Ecto neural progenitor cell (in vitro differentiated cells): ENCODE data around the gene UQCRHL.
"Not testable (repeated sequence)": the region's sequence is repeated elsewhere in the genome, so short reads cannot be mapped to it uniquely, and the experiment has no call there.

ENCODE experiments used
- DNase-seq: peaks from one replicate; pipeline ENCODE4 v3.0.0-alpha.2; 2018; ENCODE audit warnings: low spot score

UQCRHL gene

DNA sequence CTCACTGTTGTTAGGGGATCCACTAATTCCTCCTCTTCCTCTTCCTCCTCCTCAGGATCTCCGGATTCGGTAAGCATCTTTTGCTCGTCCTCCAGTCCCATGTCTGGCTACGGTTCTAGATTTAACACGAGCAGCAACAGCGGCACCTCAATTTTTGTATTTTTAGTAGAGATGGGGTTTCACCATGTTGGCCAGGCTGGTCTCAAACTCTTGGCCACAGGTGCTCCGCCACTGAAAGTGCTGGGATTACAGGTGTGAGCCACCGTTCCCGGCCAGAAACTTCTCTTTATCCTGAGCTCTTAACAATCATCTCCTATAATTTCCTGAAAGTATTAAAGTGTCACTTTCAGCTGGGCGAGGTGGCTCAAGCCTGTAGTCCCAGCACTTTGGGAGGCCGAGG is at the start of gene UQCRHL:
Gene UQCRHL (minus strand): TSS at position 101 of the 400 bp plus-strand sequence. CDS start 0 bp downstream, at position 101.
- not testable (repeated sequence) for DNase-seq

DNA sequence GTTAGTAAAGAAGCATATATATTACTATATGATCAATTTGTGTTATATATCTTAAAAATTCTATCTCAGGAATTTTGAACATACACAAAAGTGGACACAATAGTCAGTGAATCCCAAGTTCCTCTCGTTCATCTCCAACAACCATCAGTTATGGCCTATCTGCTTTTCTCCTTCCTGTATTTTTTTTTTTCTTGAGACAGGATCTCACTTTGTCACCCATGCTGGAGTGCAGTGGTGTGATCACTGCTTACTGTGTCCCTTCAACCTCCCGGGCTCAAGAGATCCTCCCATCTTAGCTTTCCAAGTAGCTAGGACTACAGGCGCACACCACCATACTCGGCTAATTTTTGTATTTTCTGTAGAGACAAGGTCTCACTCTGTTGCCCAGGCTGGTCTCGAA is 49.4 kb upstream of the UQCRHL start:
- DNase-seq, result no peak

DNA sequence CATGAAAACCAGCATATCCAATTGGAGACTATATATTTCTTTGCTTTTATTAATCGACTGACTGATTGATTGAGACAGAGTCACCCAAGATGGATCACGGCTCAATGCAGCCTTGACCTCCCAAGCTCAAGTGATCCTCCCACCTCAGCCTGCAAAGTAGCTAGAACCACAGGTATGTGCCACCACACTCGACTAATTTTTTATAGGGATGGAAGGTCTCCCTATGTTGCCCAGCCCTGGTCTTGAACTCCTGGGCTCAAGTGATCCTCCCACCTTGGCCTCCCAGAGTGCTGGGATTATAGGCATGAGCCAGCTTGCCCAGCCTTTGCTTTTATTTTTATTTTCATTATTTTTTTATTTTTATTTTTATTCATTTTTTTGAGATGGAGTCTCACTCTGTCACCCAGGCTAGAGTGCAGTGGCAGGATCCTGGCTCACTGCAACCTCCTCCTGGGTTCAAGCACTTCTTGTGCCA is 45.4 kb upstream of the UQCRHL start:
- DNase-seq, result no peak

DNA sequence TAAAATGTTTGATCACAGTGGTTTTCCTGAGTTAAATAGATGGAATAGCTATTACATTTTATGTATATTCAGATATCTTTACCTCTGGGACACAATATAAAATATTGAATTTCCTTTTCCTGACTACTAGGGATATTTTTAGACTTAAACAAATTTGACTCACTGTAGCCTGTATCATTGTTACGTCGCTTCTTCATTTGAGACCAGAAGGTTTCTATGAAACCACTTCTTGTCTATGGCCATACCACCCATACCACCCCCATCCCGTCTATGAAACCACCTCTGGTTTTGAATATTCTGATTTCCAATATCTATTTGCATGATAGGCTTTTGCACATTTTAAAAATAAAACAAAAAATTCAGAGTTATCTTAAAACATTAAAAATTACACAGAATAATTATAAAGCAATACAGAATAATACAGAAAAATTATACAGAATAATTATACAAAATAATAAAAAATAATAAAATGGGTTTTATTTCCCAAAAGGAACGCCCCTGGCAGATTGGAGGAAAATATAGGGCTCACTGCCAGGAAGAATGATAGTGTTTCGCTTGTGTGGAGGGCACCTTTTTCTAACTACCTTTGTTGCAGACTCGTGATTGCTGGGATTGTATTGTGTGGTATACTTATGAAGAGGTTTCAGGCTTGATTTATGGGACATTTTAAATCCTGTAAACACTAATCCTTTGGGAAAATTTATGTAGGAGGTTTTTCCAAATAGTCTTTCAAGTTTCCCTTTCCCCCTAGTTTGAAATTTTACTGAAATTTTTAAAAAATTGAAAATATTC is 44.8 kb upstream of the UQCRHL start:
- DNase-seq, result no peak

DNA sequence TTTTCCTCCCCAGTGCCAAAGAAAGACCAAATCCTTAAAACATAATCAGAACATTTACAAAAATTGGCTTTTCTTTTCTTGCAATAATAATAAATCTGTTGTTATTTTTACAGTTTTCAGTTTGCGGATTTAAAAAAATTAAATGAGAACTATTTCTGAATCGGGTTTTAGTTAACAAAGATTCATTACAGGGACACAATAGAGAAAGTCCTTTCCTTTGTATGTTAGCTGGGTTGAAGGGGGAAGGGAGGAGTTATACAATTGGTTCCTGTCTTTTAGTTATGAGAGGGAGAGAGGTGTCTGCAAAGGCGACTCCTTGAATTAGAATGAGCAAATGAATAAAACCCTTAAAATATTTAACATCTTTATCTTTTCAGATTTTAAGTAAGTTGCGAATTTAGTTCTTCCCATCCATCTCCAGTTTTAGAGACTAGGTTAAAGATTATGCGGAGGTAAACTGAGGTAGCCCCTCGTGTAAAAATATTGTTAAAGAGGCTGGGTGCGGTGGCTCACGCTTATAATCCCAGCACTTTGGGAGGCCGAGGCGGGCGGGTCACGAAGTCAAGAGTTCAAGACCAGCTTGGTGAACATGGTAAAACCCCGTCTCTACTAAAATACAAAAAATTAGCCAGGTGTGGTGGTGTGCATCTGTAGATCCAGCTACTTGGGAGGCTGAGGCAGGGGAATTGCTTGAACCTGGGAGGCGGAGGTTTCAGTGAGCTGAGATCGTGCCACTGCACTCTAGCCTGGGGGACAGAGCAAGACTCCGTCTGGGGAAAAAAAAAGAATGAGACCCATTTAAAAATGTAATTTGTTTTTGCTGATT is 44.0 kb upstream of the UQCRHL start:
- no peak for DNase-seq

DNA sequence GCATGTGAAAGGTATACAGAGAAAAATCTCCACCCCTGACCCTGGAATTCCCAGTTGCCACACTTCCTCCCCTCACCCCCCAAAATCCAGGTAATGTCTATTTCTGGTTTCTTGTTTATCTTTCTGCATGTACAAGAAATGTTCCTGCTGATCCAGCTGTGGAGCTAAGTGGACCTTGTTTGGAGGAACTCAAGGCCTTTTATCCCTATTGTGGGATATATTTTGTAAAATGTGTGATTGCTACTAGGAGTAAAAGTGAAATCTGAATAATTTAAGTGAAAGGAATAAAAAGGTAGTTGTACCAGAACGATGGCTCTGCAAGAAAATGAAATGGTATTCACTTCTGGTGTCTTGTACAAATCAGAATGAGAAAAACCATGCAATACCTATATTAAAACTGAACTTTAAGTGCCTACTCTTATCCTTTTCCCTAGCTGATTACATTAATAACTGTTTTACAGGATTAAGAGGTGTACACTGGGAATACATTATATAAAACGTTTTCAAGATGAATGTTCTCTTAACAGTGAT is 43.1 kb upstream of the UQCRHL start:
- no peak for DNase-seq

DNA sequence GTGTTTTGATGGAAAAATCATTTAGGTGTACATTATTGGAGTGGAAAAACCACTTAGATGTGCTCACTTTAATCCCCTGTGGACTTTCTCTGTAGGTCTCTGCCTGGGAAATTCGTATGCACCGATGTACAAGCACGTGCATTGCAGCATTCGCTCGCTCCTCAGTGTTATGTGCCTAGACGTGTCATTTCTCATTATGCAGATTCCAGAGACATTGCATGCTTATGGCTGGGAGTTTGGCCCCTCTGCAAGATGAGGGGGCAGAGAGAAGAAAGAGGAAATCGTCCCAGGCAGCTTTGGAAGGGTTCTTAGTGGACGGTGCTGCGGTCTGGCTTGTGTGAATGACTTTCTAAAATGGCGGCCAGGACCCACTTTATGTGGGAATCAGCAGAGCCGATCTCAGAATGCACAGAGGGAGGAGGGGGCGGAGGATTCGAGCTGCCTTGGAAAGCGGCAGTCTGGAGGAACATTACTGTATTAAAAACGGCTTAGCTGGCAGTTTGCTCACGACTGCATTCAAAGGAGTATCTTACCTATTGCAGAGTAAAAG is 42.4 kb upstream of the UQCRHL start:
- peak; percentile 84 for DNase-seq

DNA sequence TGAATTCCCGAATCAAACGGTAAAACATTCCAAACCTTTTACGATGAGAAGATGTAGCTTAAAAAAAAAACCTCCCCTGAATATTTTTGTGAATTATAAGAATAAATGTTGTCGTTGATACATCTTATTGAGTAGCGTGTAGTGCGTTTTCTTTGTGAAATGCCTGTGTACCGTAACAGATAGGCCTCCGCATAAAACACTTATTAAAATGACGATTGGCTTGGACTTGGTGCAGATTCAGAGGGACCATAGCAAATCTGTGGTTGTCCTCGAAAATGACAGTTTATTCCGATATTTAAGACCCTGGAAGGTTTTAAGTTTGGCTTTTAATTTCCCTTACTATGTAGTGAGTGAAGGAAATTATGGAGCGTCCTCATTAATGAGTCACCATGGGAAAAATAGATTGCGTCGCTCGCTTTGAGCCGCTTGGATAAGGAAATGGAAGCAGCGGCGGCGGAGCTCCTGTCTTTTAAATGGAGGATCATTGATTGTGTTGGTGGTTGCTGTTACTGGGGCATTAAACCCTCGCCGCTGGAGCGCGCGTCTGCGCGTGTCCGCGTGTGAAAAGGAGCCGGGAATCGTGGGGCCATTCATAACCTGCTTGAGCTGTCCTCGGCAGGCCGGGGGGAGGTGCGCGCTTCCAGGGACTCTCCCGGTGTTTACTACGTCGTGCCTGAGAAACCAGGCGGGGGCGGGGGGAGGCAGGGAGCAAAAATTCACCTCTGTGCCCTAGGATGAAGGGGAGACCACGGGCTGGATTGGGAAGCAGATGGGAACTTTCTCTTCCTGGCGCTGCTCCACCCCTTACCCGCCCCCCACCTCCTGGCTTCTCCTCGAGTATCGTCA is 41.7 kb upstream of the UQCRHL start:
- peak; percentile 92 for DNase-seq

DNA sequence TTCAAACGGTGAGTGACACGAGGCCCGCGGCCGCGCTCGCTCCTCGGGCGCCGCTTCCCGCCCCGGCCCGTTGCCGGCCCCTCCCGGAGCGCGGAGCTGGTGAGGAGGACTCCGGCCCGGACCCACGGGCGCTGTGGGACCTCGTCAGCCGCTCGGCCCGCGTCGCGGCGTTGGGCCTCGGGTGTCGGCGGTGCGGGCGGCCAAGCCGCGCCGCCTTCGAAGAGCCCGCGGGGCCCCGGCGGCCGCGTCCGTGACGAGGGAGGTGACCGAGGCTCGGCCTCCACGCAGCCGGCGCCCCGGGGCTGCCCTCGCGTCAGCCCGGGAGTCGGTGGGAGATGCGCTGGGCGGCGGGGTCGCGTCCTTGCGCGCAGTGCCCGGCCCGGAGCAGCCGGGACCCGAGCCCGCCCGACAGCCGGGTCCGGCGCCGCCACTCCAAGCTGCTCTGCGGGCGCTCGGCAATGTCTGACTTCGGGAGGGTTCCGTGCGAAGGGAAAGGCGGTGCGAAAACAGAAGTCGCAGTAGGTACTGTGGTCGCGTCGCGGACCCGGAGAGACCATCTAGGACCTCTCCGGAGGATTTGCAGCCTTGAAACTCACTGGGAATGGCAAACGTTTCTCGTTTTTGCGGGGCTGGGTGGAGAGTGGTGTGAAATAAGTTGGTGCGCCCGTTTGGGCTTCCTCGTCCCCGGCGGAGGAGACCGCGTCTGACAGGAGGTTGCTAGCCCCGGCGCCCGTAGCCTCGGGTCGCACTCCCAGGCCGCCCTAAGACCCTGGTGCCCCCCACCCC is 40.9 kb upstream of the UQCRHL start:
- DNase-seq, result peak; percentile 56

DNA sequence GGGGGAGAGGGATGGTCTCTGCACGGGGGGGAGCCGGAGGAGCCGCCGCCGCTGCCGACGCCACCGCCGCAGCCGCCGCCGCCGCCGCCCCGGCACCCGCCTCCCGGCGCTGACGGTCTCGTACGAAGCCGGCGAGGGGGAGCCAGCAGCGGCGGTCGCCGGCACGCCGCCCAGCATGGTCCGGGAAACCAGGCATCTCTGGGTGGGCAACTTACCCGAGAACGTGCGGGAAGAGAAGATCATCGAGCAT is 40.4 kb upstream of the UQCRHL start:
- DNase-seq, result no peak

DNA sequence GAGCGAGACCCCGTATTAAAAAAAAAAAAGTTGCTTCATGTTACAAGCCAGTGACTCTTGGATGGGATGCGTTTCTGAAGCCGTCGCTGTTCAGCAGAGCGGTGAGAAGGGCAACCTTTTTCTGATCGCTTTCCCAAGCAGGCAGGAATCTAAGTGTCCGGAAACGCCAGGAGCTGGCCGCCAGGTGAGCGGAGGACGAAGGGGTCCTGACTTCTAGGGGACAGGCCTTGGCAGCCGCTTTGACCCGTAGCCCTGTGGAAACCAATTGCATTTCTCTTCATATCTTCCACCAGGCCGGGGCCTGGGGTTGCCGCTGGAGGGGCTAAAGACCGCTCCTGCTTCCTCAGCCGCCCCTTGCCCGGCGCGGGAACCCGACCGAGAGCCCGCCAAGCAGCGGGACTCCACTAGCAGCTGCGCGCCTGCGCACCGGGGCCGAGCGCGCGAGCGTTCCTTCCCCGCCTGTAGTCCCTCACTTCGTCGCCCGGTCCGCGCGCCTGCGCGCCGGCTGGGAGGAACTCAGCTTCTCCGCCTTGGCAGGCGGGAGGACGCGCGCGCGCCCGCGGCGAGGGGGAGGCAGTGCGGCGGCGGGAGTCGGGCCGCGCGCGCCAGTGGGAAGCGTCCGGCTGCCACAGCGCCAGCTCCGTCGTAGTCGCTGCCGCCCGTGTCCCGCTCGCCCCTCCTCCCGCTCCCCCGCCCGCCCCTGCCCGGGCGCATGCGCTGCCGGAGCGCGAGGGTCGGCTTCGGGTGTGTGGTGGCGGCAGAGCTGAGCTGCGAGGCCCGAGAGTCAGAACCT is 39.8 kb upstream of the UQCRHL start, which contains the start of gene SPEN:
Gene SPEN (plus strand): TSS at position 608 of the 793 bp plus-strand sequence. CDS start 361 bp downstream, outside the sequence.
- DNase-seq, result peak; percentile 98

DNA sequence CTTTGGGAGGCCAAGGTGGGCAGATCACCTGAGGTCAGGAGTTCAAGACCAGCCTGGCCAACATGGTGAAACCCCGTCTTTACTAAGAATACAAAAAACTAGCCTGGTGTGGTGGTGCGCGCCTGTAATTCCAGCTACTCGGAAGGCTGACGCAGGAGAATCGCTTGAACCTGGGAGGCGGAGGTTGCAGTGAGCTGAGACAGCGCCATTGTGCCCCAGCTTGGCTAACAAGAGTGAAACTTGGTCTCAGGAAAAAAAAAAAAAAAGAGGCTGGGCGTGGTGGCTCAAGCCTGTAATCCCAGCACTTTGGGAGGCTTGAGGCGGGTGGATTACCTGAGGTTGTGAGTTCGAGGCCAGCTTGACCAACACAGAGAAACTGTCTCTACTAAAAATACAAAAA is 38.6 kb upstream of the UQCRHL start:
- not testable (repeated sequence) for DNase-seq

DNA sequence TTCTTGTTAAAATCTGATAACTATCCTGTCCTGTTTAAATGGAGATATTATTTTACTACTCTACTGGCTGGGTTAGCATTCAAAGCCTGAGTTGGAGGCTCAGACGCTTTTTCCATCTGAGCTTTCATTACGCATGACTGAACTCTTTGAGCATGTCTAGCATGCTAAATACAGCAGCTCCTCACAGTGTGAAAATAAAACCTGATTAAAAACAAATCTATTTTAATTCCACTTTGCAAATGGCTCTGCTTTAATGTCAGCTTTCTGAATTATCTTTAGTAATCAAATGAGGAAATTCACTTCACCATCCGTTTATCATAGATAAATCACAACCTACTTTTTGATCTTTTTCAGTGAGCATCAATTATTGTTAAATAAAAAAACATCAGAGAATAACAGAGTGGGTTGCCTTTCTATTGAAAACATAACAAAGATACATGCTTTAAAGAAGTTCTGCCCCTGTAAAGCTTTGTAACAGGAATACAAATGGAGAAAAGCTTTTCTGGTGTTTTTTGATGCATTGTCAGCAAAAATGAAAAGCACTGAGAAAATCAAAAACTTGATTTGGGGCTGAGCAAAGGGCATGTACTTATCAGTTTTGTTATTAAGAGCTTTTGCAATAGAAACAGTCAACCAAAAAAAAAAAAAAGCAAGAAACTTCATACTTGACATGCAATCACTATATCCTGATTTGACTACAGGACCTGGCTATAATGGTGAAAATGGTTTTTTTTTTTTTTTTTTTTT is 36.5 kb upstream of the UQCRHL start:
- no peak for DNase-seq

DNA sequence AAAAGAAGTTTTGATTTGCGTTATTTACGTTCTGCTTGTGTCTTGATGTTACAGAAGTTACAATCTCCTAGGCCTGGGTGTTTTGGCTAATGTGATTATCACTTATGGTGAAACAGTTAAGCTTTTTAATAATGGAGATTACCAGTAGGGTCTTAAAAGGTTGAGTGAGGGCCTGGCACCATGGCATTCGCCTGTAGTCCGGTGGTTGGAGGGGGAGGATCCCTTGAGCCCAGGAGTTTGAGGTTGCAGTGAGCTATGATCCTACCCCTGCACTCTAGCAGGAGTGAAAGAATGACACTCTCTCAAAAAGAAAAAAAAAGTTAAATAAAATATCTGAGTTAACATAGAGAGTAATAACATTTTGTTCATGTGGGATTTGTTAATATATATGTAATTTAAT is 31.3 kb upstream of the UQCRHL start:
- DNase-seq, result no peak

DNA sequence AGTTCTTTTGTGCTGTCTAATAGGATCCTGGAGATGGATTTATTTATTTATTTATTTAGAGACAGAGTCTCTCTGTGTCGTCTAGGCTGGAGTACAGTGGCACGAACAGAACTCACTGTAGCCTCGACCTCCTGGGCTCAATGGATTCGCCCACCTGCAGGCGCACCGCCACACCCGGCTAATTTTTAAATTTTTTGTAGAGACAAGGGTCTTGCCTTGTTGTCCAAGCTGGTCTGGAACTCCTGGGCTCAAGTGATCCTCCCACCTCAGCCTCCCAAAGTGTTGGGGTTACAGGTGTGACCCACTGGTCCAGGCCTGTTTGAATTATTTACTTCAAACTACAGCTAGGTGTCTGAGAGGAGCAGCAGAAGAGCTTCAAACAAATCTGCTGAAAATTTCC is 30.5 kb upstream of the UQCRHL start:
- DNase-seq, result no peak

DNA sequence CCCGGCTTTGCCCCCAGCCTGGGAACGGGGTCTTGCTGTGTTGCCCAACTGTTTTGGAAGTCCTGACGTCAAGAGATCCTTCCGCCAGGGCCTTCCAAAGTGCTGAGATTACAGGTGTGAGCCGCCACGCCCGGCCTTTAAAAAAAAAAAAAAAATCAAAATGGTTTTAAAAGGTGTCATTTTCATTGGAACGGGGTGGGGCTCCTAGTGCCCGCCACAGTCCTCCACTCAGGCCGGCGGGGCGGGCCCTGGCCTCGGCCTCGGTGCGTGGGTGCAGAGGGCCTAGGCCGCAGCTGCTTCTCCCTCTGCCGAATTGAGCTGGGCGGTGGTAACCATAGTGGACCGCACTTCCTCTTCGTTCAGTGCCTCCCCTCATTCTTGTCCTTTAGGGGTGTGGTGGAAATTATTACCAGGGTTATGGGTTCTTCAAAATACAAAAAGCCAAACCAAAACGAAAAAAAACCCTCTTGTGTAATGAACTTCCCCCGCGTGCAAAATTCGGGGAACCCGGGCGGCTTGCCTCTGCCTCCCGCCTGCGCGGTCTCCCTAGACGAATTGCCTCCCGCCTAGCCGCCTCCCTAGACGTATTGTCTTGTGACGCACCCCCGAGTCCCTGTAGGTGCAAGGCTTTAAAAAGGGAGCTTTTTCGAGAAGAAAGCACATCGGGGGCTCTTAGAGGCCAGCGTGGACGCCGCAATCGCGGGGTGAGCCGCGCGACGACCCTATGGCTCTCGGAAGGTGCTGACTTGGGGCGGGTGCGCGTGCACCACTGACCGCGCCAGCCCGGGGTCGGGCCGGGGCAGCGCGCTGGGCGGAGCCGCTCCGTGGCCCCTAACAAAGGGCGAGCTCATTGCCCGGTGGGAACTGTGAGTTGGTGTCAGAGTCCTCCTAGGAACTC is 29.6 kb upstream of the UQCRHL start:
- peak; percentile 61 for DNase-seq

DNA sequence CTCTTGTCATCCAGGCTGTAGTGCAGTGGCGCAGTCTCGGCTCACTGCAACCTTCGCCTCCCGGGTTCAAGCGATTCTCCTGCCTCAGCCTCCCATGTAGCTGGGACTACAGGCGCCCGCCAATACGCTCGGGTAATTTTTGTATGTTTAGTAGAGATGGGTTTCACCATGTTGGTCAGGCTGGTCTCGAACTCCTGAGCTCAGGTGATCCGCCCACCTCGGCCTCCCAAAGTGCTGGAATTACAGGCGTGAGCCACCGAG is 29.0 kb upstream of the UQCRHL start:
- not testable (repeated sequence) for DNase-seq

DNA sequence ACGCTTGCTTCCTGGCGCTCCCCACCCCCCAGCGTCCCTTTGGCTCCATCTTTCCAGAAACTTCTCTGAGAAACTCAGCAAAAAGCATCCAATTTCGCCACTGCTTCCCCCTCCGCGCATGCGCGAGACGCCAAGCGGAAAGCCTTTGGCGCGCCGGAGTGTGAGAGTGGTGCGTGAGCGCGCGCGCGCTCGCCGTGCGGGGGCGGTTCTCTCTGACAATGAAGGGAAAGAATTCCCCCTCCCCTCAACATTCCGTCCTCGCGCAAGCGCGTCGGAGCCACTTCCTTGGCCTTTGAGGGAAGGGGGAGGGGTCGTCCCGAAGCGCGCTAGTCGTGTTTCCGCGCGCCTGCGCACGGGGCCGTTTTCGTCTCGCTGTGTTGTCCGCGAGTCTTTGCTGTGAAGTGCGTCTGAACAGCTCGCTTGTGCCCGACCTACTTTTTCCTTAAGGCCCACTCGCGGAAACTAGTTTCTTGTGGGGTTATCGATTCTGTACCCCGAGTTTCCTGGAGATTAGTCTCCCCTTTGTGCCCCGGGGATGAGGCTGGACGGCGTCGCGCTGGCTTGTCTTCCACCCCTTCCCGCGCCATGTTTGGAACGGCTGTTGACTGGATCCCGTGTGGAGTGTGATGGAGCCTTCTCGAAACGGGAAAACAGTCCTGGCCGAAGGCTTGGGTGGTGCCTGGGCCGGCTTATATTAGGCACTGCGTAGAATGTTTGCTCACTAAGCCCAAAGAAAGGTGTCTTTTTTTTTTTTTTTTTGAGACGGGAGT is 28.5 kb upstream of the UQCRHL start:
- peak; percentile 98 for DNase-seq
